ENCODE results near the gene NPPB.

DNA sequence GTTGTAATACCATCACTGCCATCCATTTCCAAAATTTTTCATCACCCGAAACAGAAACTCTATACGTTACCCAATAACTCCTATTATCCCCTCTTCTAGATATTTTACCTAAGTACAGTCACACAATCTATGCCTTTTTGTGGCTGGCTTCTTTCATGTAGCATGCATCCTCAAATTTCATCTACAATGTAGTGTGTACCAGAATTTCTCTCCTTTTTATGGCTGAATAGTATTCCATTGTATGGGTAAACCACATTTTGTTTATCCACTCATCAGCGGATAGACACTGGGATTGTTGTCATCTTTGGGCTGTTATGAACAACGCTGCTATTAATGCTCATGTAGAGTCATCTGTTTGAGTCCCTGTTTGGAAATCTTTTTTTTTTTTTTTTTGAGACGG lies 46.2 kb upstream of the NPPB start:
- TF ChIP-seq, protein P1, sequence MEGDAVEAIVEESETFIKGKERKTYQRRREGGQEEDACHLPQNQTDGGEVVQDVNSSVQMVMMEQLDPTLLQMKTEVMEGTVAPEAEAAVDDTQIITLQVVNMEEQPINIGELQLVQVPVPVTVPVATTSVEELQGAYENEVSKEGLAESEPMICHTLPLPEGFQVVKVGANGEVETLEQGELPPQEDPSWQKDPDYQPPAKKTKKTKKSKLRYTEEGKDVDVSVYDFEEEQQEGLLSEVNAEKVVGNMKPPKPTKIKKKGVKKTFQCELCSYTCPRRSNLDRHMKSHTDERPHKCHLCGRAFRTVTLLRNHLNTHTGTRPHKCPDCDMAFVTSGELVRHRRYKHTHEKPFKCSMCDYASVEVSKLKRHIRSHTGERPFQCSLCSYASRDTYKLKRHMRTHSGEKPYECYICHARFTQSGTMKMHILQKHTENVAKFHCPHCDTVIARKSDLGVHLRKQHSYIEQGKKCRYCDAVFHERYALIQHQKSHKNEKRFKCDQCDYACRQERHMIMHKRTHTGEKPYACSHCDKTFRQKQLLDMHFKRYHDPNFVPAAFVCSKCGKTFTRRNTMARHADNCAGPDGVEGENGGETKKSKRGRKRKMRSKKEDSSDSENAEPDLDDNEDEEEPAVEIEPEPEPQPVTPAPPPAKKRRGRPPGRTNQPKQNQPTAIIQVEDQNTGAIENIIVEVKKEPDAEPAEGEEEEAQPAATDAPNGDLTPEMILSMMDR (conservative IDR thresholded peaks at IDR 0.05 in 1 of 2, IDR thresholded peaks at IDR 0.05 in 1 of 2; ENCODE audit: low read depth in 1 of 2, low read length in 2 of 2): no peak
- TF ChIP-seq EZH2 (IDR thresholded peaks at IDR 0.05; ENCODE audit: low read length, missing control alignments): no peak

Measured in fibroblast of lung (primary cell).